GM12801 (cell line): ENCODE data around the gene NDUFV1.

ENCODE experiments used
- TF ChIP-seq, protein P1 (sequence below): IDR thresholded peaks from one replicate; pipeline ENCODE4 v1.5.1; 2011; ENCODE audit warnings: control low read depth; ENCODE audit not compliant: insufficient read length; ENCODE audit errors: extremely low read depth

The NDUFV1 gene

GRCh38 chr11:67630228-67630942 is 23.6 kb downstream of the NDUFV1 start:
- TF ChIP-seq, protein P1, sequence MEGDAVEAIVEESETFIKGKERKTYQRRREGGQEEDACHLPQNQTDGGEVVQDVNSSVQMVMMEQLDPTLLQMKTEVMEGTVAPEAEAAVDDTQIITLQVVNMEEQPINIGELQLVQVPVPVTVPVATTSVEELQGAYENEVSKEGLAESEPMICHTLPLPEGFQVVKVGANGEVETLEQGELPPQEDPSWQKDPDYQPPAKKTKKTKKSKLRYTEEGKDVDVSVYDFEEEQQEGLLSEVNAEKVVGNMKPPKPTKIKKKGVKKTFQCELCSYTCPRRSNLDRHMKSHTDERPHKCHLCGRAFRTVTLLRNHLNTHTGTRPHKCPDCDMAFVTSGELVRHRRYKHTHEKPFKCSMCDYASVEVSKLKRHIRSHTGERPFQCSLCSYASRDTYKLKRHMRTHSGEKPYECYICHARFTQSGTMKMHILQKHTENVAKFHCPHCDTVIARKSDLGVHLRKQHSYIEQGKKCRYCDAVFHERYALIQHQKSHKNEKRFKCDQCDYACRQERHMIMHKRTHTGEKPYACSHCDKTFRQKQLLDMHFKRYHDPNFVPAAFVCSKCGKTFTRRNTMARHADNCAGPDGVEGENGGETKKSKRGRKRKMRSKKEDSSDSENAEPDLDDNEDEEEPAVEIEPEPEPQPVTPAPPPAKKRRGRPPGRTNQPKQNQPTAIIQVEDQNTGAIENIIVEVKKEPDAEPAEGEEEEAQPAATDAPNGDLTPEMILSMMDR = no peak

DNA sequence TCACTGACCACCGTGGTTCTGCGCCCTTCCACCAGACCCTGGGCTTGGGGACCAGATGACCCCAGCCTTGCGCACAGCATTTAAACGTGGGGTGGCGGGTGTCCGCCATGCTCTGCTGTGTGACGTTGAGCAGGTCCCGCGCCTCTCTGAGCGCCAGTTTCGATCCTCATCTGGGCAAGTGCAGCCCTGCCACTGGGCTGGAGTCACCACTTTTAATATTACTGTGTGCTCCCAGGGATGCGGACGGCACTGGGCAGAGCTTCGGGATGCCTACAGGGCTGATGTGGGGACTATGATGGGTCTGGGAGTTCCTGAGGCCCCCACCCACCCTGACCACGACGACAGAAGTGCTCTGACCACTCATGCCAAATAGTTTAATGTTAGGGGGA is 24.2 kb downstream of the NDUFV1 start:
- TF ChIP-seq, protein P1 = no peak

GRCh38 chr11:67631411-67631810 is 24.7 kb downstream of the NDUFV1 start:
- TF ChIP-seq, protein P1 = no peak

GRCh38 chr11:67631853-67632174 is 25.1 kb downstream of the NDUFV1 start:
- TF ChIP-seq, protein P1 = no peak

GRCh38 chr11:67632175-67632981 is 25.6 kb downstream of the NDUFV1 start:
- TF ChIP-seq, protein P1 = no peak

GRCh38 chr11:67632982-67633755 is 26.4 kb downstream of the NDUFV1 start:
- TF ChIP-seq, protein P1 = no peak

- TF ChIP-seq, protein P1 = no peak
Measured at GRCh38 chr11:67633758-67634365, 27.1 kb downstream of the NDUFV1 start.
